ENCODE data around the gene PEDS1. TPM values are rescaled to one million over a fixed set of nuclear protein-coding genes. Genes with fewer than 3 reads are reported as not detected.

PEDS1 gene
- total and polyA plus RNA-seq, 2 of the 4 experiments (the other 2 are of a cell fraction) = 24.0 to 59.9 TPM

DNA sequence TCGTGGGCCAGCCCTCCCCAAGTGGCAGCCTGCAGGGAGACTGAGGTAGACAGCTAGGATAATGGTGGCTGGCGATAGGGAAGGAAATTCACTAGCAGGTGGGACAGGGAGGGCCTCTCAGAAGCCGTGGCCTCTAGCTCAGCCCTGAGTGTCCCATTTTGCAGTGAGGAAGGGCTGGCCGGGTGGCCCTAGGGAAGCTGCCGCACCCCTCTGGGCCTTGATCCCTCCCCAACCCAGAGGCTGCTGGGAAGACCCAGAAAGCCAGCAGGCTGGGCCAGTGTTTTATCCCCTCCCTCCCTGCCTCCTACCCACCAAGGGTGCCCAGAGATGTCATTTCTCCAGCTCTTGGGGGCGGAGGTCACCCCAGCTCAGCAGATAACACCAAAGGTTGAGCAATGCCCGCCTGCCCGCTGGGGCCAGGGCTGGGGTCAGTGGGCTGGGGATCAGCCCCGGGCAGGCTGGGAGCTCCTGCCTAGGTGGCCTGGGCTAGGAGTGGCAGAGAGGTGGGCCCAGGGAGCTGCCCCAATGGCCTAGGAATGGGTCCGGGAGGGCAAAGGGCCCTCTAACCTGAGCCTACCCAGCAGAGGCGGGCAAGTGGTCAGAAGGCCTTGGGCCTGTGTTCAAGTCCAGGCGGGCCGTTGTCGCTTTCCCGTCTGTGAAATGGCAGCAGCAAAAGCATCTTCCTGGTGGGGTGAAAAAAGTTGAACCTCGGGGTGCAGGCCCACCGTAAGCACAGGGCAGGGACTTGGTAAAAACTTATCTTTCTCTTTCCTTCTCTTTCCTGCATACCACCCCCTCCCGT lies 35.6 kb upstream of the PEDS1 start:
- 98% methylated on average over 7 of the region's 18 CpGs; no CpG with 5 or more reads in 1 of the 2 experiments for WGBS, 2 experiments (ENCODE audit: extremely low coverage in 2 of 2, insufficient read length in 1 of 2)
- BruUV-seq (replicated peaks) = no TSS peak
- Histone ChIP-seq H3K9me1 (ENCODE audit: insufficient read depth, low read length) (peaks cover 2% of the 10 kb centered on the region), H4K5ac (ENCODE audit: low read depth, low read length) (no peak overlapping the region), H3K9ac (ENCODE audit: low read depth, low read length) (no peak overlapping the region), H3K18ac (ENCODE audit: low read depth, low read length) (no peak overlapping the region), H3K4me2 (ENCODE audit: low read depth, low read length) (no peak overlapping the region), H3K23ac (ENCODE audit: low read depth, low read length) (no peak overlapping the region), H4K91ac (ENCODE audit: insufficient read depth, low read depth, low read length) (peak overlapping the region; percentile 3; the same call in 1 of the 2 replicates), H3K4ac (ENCODE audit: low read depth, low read length) (no peak overlapping the region), H3K36me3 (ENCODE audit: control insufficient read depth, insufficient read depth, low read length) (peaks cover 17% of the 10 kb centered on the region), H2BK5ac (ENCODE audit: low read depth, low read length, poor library complexity, severe bottlenecking) (no peak overlapping the region), H2BK120ac (ENCODE audit: low read depth, low read length) (peak overlapping the region; percentile 37; the same call in 1 of the 2 replicates), H3K4me3 (ENCODE audit: insufficient read depth, low read depth, low read length) (no peak overlapping the region), H2AK5ac (ENCODE audit: low read depth, low read length) (peak overlapping the region; percentile 85; the same call in 1 of the 2 replicates), H3K56ac (ENCODE audit: extremely low read depth, insufficient read depth, low read length) (no peak overlapping the region), H2BK20ac (ENCODE audit: low read depth, low read length) (no peak overlapping the region), H3K9me3 (ENCODE audit: control insufficient read depth, insufficient read depth, low read length) (no peaks in the 10 kb centered on the region), H3K27me3 (ENCODE audit: control insufficient read depth, insufficient read depth, low read length) (no peaks in the 10 kb centered on the region), H2AFZ (replicated peaks; ENCODE audit: low read length, poor library complexity) (peak overlapping the region; percentile 17), H3K27ac (ENCODE audit: insufficient read depth, low read length) (no peak overlapping the region), H2AK9ac (replicated peaks; ENCODE audit: low read depth, low read length, poor library complexity) (peak overlapping the region; percentile 10), H2BK15ac (ENCODE audit: low read depth, low read length) (no peak overlapping the region), H3K4me1 (ENCODE audit: control insufficient read depth, insufficient read depth, low read length) (peaks cover 7% of the 10 kb centered on the region), H4K8ac (ENCODE audit: low read depth in 2 of 2, low read length in 2 of 2) (no peak overlapping the region), H3K14ac (replicated peaks; ENCODE audit: low read depth, low read length) (no peak overlapping the region), H4K20me1 (ENCODE audit: insufficient read depth, low read length) (peaks cover 25% of the 10 kb centered on the region), H3K79me1 (ENCODE audit: low read depth in 1 of 2, low read length in 2 of 2) (peaks cover 0 to 17% of the 10 kb centered on the region in 2 experiments; a peak in 2 of 4 replicates)
- dilution Hi-C loops (cut with HindIII; ENCODE audit: low sequenced_read_pairs, unreplicated experiment) (no loop called here), in situ Hi-C loops (cut with MboI; ENCODE audit: low sequenced_read_pairs) (loop anchor here (5.0 to 10.0 kb wide), 4 partner anchors 273 to 596 kb away; no protein-coding TSS in a partner anchor), intact Hi-C loops (cut with micrococcal nuclease) (loop anchor here (5.0 kb wide), 1 partner anchor 553 kb away; no protein-coding TSS in a partner anchor)
- TF ChIP-seq SMC3 (IDR thresholded peaks at IDR 0.05; ENCODE audit: low read depth, low read length) = no peak
- POLR2A ChIA-PET (ENCODE audit: unreplicated experiment) = interaction anchor here (0.6 kb wide), 1 partner anchor 176 kb away, joined by 3 read pairs; no protein-coding TSS in a partner anchor
- ATAC-seq (ENCODE audit: low read depth) (no peak), DNase-seq (no peak)
- CTCF ChIA-PET = interaction anchor here (1.0 to 2.5 kb wide), 3 partner anchors 12 to 390 kb away, joined by 3 to 12 read pairs (median 5); no protein-coding TSS in a partner anchor

All from IMR-90 (cell line).